ENCODE data around the gene SGK1. TPM values are rescaled to one million over a fixed set of nuclear protein-coding genes. Genes with fewer than 3 reads are reported as not detected.
"Not testable (repeated sequence)": the region's sequence is repeated elsewhere in the genome, so short reads cannot be mapped to it uniquely, and the experiment has no call there.

Gene SGK1
- total RNA-seq, 2 donors from 2014 or later: 67.3 to 97.5 TPM

- Histone ChIP-seq H3K4me3 (no peak overlapping the region), H3K27me3 (replicated peaks; ENCODE audit: insufficient read depth) (no peaks in the 10 kb centered on the region), H3K27ac (no peak overlapping the region), H3K4me1 (ENCODE audit: control insufficient read depth in 1 of 2, low read depth in 2 of 2) (no peaks in the 10 kb centered on the region), H3K9me3 (no peaks in the 10 kb centered on the region), H3K36me3 (no peaks in the 10 kb centered on the region)
- ATAC-seq (ENCODE audit: insufficient number of reproducible peaks, low FRiP score, low read depth) (no peak), DNase-seq (ENCODE audit: low spot score) (no peak)
- no peak for TF ChIP-seq CTCF (IDR thresholded peaks at IDR 0.05)
These were observed 130.8 kb downstream of the SGK1 start for GRCh38 chr6:134187154-134187553.

GRCh38 chr6:134186355-134186754 lies 131.6 kb downstream of the SGK1 start:
- Histone ChIP-seq H3K4me3 (no peak overlapping the region), H3K4me1 (ENCODE audit: control insufficient read depth in 1 of 2, low read depth in 2 of 2) (no peaks in the 10 kb centered on the region), H3K9me3 (no peaks in the 10 kb centered on the region), H3K27ac (no peak overlapping the region), H3K27me3 (replicated peaks; ENCODE audit: insufficient read depth) (no peaks in the 10 kb centered on the region), H3K36me3 (no peaks in the 10 kb centered on the region)
- no peak for ATAC-seq (ENCODE audit: insufficient number of reproducible peaks, low FRiP score, low read depth)
- no peak for TF ChIP-seq CTCF (IDR thresholded peaks at IDR 0.05)
- DNase-seq (ENCODE audit: low spot score): no peak

- TF ChIP-seq CTCF (IDR thresholded peaks at IDR 0.05): no peak
- ATAC-seq (ENCODE audit: insufficient number of reproducible peaks, low FRiP score, low read depth) (no peak), DNase-seq (ENCODE audit: low spot score) (no peak)
- no peak overlapping the region for H3K27ac ChIP-seq
- no peaks in the 10 kb centered on the region for H3K27me3 ChIP-seq (replicated peaks; ENCODE audit: insufficient read depth)
- no peaks in the 10 kb centered on the region for H3K36me3 ChIP-seq
- H3K9me3 ChIP-seq: no peaks in the 10 kb centered on the region
- no peak overlapping the region for H3K4me3 ChIP-seq
- H3K4me1 ChIP-seq (ENCODE audit: control insufficient read depth in 1 of 2, low read depth in 2 of 2): no peaks in the 10 kb centered on the region
These were observed 132.6 kb downstream of the SGK1 start for GRCh38 chr6:134185277-134185676.

- no peak for TF ChIP-seq CTCF (IDR thresholded peaks at IDR 0.05)
- ATAC-seq (ENCODE audit: insufficient number of reproducible peaks, low FRiP score, low read depth) (no peak), DNase-seq (ENCODE audit: low spot score) (no peak)
- Histone ChIP-seq H3K9me3 (no peaks in the 10 kb centered on the region), H3K27me3 (replicated peaks; ENCODE audit: insufficient read depth) (no peaks in the 10 kb centered on the region), H3K4me3 (no peak overlapping the region), H3K36me3 (no peaks in the 10 kb centered on the region), H3K4me1 (ENCODE audit: control insufficient read depth in 1 of 2, low read depth in 2 of 2) (no peaks in the 10 kb centered on the region), H3K27ac (no peak overlapping the region)
These were observed 134.1 kb downstream of the SGK1 start for GRCh38 chr6:134183844-134184243.

- Histone ChIP-seq H3K27ac (no peak overlapping the region), H3K4me1 (ENCODE audit: control insufficient read depth in 1 of 2, low read depth in 2 of 2) (peaks cover 0 to 11% of the 10 kb centered on the region in 2 donors), H3K4me3 (no peak overlapping the region), H3K9me3 (no peaks in the 10 kb centered on the region), H3K27me3 (replicated peaks; ENCODE audit: insufficient read depth) (no peaks in the 10 kb centered on the region), H3K36me3 (no peaks in the 10 kb centered on the region)
- TF ChIP-seq CTCF (IDR thresholded peaks at IDR 0.05): no peak
- DNase-seq (ENCODE audit: low spot score) (no peak), ATAC-seq (ENCODE audit: insufficient number of reproducible peaks, low FRiP score, low read depth) (no peak)
These were observed 135.4 kb downstream of the SGK1 start for GRCh38 chr6:134182528-134182927.

GRCh38 chr6:134181726-134182125 lies 136.2 kb downstream of the SGK1 start:
- not testable (repeated sequence) for H3K9me3 ChIP-seq; ATAC-seq (ENCODE audit: insufficient number of reproducible peaks, low FRiP score, low read depth); H3K27me3 ChIP-seq (replicated peaks; ENCODE audit: insufficient read depth); H3K36me3 ChIP-seq; H3K27ac ChIP-seq; H3K4me3 ChIP-seq; DNase-seq (ENCODE audit: low spot score)
- H3K4me1 ChIP-seq (ENCODE audit: control insufficient read depth in 1 of 2, low read depth in 2 of 2): peaks cover 2 to 19% of the 10 kb centered on the region in 2 donors

GRCh38 chr6:134181251-134181650 lies 136.7 kb downstream of the SGK1 start:
- H3K27me3 ChIP-seq (replicated peaks; ENCODE audit: insufficient read depth); H3K4me3 ChIP-seq; ATAC-seq (ENCODE audit: insufficient number of reproducible peaks, low FRiP score, low read depth); DNase-seq (ENCODE audit: low spot score); H3K27ac ChIP-seq; H3K36me3 ChIP-seq; H3K9me3 ChIP-seq: not testable (repeated sequence)
- H3K4me1 ChIP-seq (ENCODE audit: control insufficient read depth in 1 of 2, low read depth in 2 of 2): peaks cover 3 to 22% of the 10 kb centered on the region in 2 donors

- H3K4me1 ChIP-seq (ENCODE audit: control insufficient read depth in 1 of 2, low read depth in 2 of 2): peaks cover 3 to 22% of the 10 kb centered on the region in 2 donors
- DNase-seq (ENCODE audit: low spot score); ATAC-seq (ENCODE audit: insufficient number of reproducible peaks, low FRiP score, low read depth); H3K9me3 ChIP-seq; H3K27me3 ChIP-seq (replicated peaks; ENCODE audit: insufficient read depth); H3K27ac ChIP-seq; H3K36me3 ChIP-seq; H3K4me3 ChIP-seq: not testable (repeated sequence)
These were observed 137.4 kb downstream of the SGK1 start for GRCh38 chr6:134180540-134180939.

All from thoracic aorta (tissue), 2 donors.